Skeletal muscle tissue (tissue), 4 donors: Measurements from ENCODE around the gene FAM47E. TPM values are rescaled to one million over a fixed set of nuclear protein-coding genes. Genes with fewer than 3 reads are reported as not detected.

Source experiments
- H3K27ac ChIP-seq: one replicate; pipeline ENCODE4 v1.7.0; 2013; ENCODE audit warnings: mild to moderate bottlenecking, low read depth, low read length, inconsistent platforms
- H3K27me3 ChIP-seq, 3 donors: one replicate each; pipeline ENCODE4 v1.7.0; 2013; ENCODE audit warnings: low read length in 3 of 3; ENCODE audit not compliant: control insufficient read depth in 3 of 3, insufficient read depth in 3 of 3
- H3K36me3 ChIP-seq, 3 donors: one replicate each; pipeline ENCODE4 v1.7.0; 2013; ENCODE audit warnings: low read length in 3 of 3; ENCODE audit not compliant: control insufficient read depth in 3 of 3, insufficient read depth in 3 of 3
- H3K4me1 ChIP-seq, 3 donors: one replicate each; pipeline ENCODE4 v1.7.0; 2013; ENCODE audit warnings: low read length in 3 of 3, mild to moderate bottlenecking in 3 of 3; ENCODE audit not compliant: control insufficient read depth in 3 of 3, insufficient read depth in 3 of 3
- H3K4me3 ChIP-seq, 3 donors: one replicate each; pipeline ENCODE4 v1.7.0; 2013; ENCODE audit warnings: low read length in 3 of 3
- H3K9ac ChIP-seq, 3 donors: one replicate each; pipeline ENCODE4 v1.7.0; 2013; ENCODE audit warnings: low read length in 3 of 3, mild to moderate bottlenecking in 3 of 3, moderate library complexity in 2 of 3, low read depth in 1 of 3
- H3K9me3 ChIP-seq, 3 donors: one replicate each; pipeline ENCODE4 v1.7.0; 2013; ENCODE audit warnings: low read length in 3 of 3; ENCODE audit not compliant: control insufficient read depth in 3 of 3
- total RNA-seq: library from RNA; depleted of rRNA; stranded (reverse); fragments of >200 nt; gene quantifications from one replicate; pipeline ENCODE4 v1.2.3, GENCODE V29; 2014
- donor health status: Osteomylitis.

The FAM47E gene
- total RNA-seq, 1 donor from 2014 or later: 0.52 TPM

- H3K36me3 ChIP-seq: peaks cover 0 to 2% (median 0%) of the 10 kb centered on the region in 3 donors
- no peak overlapping the region for H3K4me3 ChIP-seq
- H3K27me3 ChIP-seq: no peaks in the 10 kb centered on the region
- no peaks in the 10 kb centered on the region for H3K4me1 ChIP-seq
- H3K27ac ChIP-seq: no peak overlapping the region
- H3K9ac ChIP-seq: no peak overlapping the region
- no peaks in the 10 kb centered on the region for H3K9me3 ChIP-seq
Observed at GRCh38 chr4:76257824-76258223, 6.3 kb downstream of the FAM47E start.

DNA sequence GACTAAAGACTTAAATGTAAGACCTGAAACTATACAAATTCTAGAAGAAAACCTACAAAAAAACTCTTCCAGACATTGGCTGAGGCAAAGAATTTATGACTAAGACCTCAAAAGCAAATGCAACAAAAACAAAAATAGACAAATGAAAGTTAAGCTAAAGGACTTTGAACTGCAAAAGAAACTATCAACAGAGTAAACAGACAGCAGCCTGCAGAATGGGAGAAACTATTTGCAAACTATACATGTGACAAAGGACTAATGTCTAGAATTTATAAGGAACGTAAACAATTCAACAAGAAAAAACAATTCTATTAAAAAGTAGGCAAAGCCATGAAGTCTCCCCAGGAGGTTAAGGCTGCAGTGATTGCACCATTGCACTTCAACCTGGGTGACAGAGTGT is 9.1 kb downstream of the FAM47E start:
- no peaks in the 10 kb centered on the region for H3K4me1 ChIP-seq
- H3K36me3 ChIP-seq: peaks cover 0 to 16% (median 3%) of the 10 kb centered on the region in 3 donors
- H3K27ac ChIP-seq: no peak overlapping the region
- H3K4me3 ChIP-seq: no peak overlapping the region
- no peaks in the 10 kb centered on the region for H3K27me3 ChIP-seq
- no peaks in the 10 kb centered on the region for H3K9me3 ChIP-seq
- H3K9ac ChIP-seq: no peak overlapping the region

DNA sequence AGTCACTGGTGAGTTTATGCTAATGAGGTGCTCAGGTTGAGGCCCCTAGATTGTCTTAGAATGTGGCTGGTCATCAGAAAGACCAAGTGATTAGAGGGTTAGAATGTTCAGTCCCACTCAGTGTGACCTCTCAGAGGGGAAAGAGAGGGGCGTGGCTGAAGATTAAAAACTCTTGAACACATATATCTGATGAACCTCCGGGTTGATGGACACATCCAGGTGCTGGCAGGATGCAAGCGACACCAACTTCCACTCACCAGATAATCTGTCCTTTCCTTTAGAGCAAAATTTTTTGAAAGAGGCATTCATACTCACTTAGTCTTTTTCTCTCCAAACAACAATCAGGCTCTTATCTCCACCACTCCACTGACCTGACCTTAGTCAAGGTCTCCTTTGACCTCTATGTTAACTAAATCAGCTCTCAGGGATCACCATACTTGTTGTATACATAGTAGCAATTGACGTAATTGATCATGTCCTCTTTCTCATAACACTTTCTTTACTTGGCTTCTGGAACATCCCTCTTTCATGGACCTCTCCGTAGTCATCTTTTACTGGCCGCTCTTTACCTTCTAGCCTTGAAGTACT is 14.2 kb downstream of the FAM47E start:
- H3K36me3 ChIP-seq: peaks cover 0 to 26% (median 3%) of the 10 kb centered on the region in 3 donors
- H3K9me3 ChIP-seq: no peaks in the 10 kb centered on the region
- no peak overlapping the region for H3K27ac ChIP-seq
- no peak overlapping the region for H3K4me3 ChIP-seq
- no peak overlapping the region for H3K9ac ChIP-seq
- no peaks in the 10 kb centered on the region for H3K27me3 ChIP-seq
- H3K4me1 ChIP-seq: no peaks in the 10 kb centered on the region

GRCh38 chr4:76266627-76267026 is 15.1 kb downstream of the FAM47E start:
- no peak overlapping the region for H3K4me3 ChIP-seq

DNA sequence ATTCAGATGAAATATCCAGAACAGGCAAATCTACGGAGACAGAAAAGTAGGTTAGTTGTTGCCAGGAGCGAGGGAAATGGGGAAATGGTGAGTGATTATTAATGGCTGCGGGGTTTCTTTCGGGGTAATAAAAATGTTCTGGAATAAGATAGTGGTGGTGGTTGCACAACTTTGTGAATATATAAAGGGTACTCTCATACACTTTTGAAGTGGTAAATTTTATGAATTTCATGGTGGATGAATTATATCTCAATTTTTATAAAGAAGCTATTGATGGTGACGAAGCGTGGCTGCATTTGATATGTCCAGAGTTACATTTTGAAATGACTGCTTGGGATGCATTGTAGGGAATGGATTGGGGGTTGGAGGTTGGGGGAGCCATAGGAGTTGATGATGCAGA is 16.3 kb downstream of the FAM47E start:
- Histone ChIP-seq H3K27me3 (no peaks in the 10 kb centered on the region), H3K4me1 (no peaks in the 10 kb centered on the region), H3K9ac (no peak overlapping the region), H3K27ac (no peak overlapping the region), H3K36me3 (peaks cover 2 to 34% (median 3%) of the 10 kb centered on the region in 3 donors), H3K9me3 (no peaks in the 10 kb centered on the region), H3K4me3 (no peak overlapping the region)

More at GRCh38 chr4:76266627-76267026, 15.1 kb downstream of the FAM47E start:
- no peaks in the 10 kb centered on the region for H3K27me3 ChIP-seq
- no peaks in the 10 kb centered on the region for H3K4me1 ChIP-seq
- H3K9me3 ChIP-seq: no peaks in the 10 kb centered on the region
- no peak overlapping the region for H3K9ac ChIP-seq
- H3K36me3 ChIP-seq: peaks cover 2 to 34% (median 3%) of the 10 kb centered on the region in 3 donors
- H3K27ac ChIP-seq: no peak overlapping the region

- H3K36me3 ChIP-seq: peaks cover 0 to 19% (median 2%) of the 10 kb centered on the region in 3 donors
- H3K9ac ChIP-seq: no peak overlapping the region
- no peaks in the 10 kb centered on the region for H3K4me1 ChIP-seq
- no peak overlapping the region for H3K27ac ChIP-seq
- no peak overlapping the region for H3K4me3 ChIP-seq
- no peaks in the 10 kb centered on the region for H3K27me3 ChIP-seq
- H3K9me3 ChIP-seq: no peaks in the 10 kb centered on the region
Observed at GRCh38 chr4:76270244-76271175, 19.0 kb downstream of the FAM47E start.

DNA sequence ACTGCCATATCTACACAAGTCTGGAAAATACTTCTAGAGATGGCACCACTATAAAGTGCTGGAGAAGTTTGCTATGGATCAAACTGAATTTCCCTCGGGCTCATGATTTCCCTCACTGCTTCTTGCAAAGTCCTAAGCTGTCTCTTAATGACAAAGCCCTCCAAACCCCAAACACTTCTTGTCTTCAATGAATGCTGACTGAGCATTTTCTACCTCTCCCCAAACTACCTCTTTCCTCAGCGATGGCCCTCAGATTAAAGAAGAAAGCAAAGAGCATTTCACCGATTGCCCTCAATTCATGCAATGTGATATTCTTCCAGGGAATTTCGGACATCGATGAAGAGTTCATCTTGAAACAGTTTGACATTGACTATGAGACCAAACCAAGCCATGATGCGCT is 19.7 kb downstream of the FAM47E start:
- H3K36me3 ChIP-seq: peaks cover 0 to 19% (median 2%) of the 10 kb centered on the region in 3 donors
- H3K9me3 ChIP-seq: no peaks in the 10 kb centered on the region
- H3K27ac ChIP-seq: no peak overlapping the region
- no peaks in the 10 kb centered on the region for H3K27me3 ChIP-seq
- no peak overlapping the region for H3K9ac ChIP-seq
- no peak overlapping the region for H3K4me3 ChIP-seq
- H3K4me1 ChIP-seq: no peaks in the 10 kb centered on the region

DNA sequence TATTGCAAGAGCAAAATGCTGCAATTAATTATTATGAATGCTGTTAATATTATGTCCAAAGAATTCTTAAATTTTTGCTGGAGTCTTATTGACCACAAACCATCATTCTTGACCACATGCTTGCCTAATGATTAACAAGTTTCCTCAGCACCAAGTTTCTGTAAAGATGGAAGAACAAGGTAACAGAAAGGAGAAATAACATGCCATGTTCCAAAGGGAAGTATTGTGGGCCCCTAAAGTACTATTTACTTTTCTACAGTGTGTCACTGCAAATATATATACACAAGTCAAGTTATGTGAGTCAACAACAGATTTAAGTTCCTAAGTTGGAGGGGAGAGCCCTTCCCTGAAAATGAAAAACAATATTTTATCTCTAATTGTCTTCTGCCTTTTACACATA is 20.6 kb downstream of the FAM47E start:
- Histone ChIP-seq H3K4me1 (no peaks in the 10 kb centered on the region), H3K27ac (no peak overlapping the region), H3K36me3 (peaks cover 0 to 19% (median 2%) of the 10 kb centered on the region in 3 donors), H3K9ac (no peak overlapping the region), H3K4me3 (no peak overlapping the region), H3K27me3 (no peaks in the 10 kb centered on the region), H3K9me3 (no peaks in the 10 kb centered on the region)

GRCh38 chr4:76272582-76272981 is 21.1 kb downstream of the FAM47E start:
- Histone ChIP-seq H3K27ac (no peak overlapping the region), H3K9me3 (no peaks in the 10 kb centered on the region), H3K36me3 (peaks cover 0 to 16% (median 2%) of the 10 kb centered on the region in 3 donors), H3K4me1 (no peaks in the 10 kb centered on the region), H3K4me3 (no peak overlapping the region), H3K9ac (no peak overlapping the region), H3K27me3 (no peaks in the 10 kb centered on the region)

- Histone ChIP-seq H3K36me3 (peaks cover 0 to 16% (median 2%) of the 10 kb centered on the region in 3 donors), H3K4me1 (no peaks in the 10 kb centered on the region), H3K9me3 (no peaks in the 10 kb centered on the region), H3K27ac (no peak overlapping the region), H3K4me3 (no peak overlapping the region), H3K9ac (no peak overlapping the region), H3K27me3 (no peaks in the 10 kb centered on the region)
Observed at GRCh38 chr4:76272999-76273398, 21.5 kb downstream of the FAM47E start.
